HG02642 (cell line): ENCODE results near the gene CCDC137.

Experiments
- ATAC-seq: cut with Tn5 transposase; IDR thresholded peaks from one replicate; pipeline ENCODE4 v1.9.1; 2021; ENCODE audit warnings: mild to moderate bottlenecking; ENCODE audit not compliant: unreplicated experiment, poor library complexity

Gene CCDC137

GRCh38 chr17:81697261-81698044, 30.9 kb downstream of the CCDC137 start:
- ATAC-seq = no peak

- no peak for ATAC-seq
Observed at GRCh38 chr17:81700353-81701287, 34.1 kb downstream of the CCDC137 start.

- no peak for ATAC-seq
Observed at GRCh38 chr17:81701288-81702071, 34.9 kb downstream of the CCDC137 start.

- peak; percentile 85 for ATAC-seq
Observed at GRCh38 chr17:81702934-81703746, 36.6 kb downstream of the CCDC137 start, which contains the start of gene MRPL12. TSS of gene MRPL12 (plus strand) at chr17:81703367. CDS start at chr17:81703502, 135 bp downstream.

- no peak for ATAC-seq
Observed at GRCh38 chr17:81703747-81704654, 37.5 kb downstream of the CCDC137 start.

GRCh38 chr17:81705518-81706231, 39.1 kb downstream of the CCDC137 start:
- no peak for ATAC-seq

GRCh38 chr17:81706232-81706611, 39.7 kb downstream of the CCDC137 start:
- ATAC-seq = no peak

- no peak for ATAC-seq
Observed at GRCh38 chr17:81706757-81707624, 40.5 kb downstream of the CCDC137 start.

- ATAC-seq = no peak
Observed at GRCh38 chr17:81707725-81708646, 41.4 kb downstream of the CCDC137 start.

- ATAC-seq = no peak
Observed at GRCh38 chr17:81708739-81709185, 42.2 kb downstream of the CCDC137 start.

GRCh38 chr17:81710514-81711308, 44.2 kb downstream of the CCDC137 start:
- no peak for ATAC-seq

GRCh38 chr17:81711814-81712467, 45.4 kb downstream of the CCDC137 start, which contains the start of gene SLC25A10:
TSS of gene SLC25A10 (plus strand) at chr17:81712284. CDS start at chr17:81712427, 143 bp downstream.
- ATAC-seq = peak; percentile 71

- ATAC-seq = peak; percentile 5
Observed at GRCh38 chr17:81712468-81713003, 46.0 kb downstream of the CCDC137 start.

- ATAC-seq = no peak
Observed at GRCh38 chr17:81713004-81713555, 46.5 kb downstream of the CCDC137 start.
